Measurements from ENCODE around the gene SRPX2. TPM values are rescaled to one million over a fixed set of nuclear protein-coding genes. Genes with fewer than 3 reads are reported as not detected.

The SRPX2 gene
- total RNA-seq, 2 donors from 2014 or later = 4.4 to 5.8 TPM

- Histone ChIP-seq H3K36me3 (no peaks in the 10 kb centered on the region), H3K4me1 (no peaks in the 10 kb centered on the region), H3K27me3 (no peaks in the 10 kb centered on the region), H3K9me3 (no peaks in the 10 kb centered on the region), H3K27ac (no peak overlapping the region), H3K9ac (ENCODE audit: low read depth in 2 of 2, low read length in 2 of 2) (no peak overlapping the region), H3K4me3 (no peak overlapping the region)
- TF ChIP-seq CTCF (IDR thresholded peaks at IDR 0.05) = no peak
- no peak for DNase-seq
- intact Hi-C loops (cut with DNase I) = no loop called here
Measured at GRCh38 chrX:100643212-100643611, 787 bp upstream of the SRPX2 start.

GRCh38 chrX:100645106-100645505 lies 1.1 kb downstream of the SRPX2 start:
- Histone ChIP-seq H3K9me3 (no peaks in the 10 kb centered on the region), H3K4me3 (no peak overlapping the region), H3K4me1 (peaks cover 3% of the 10 kb centered on the region), H3K36me3 (no peaks in the 10 kb centered on the region), H3K27me3 (no peaks in the 10 kb centered on the region), H3K27ac (no peak overlapping the region), H3K9ac (ENCODE audit: low read depth in 2 of 2, low read length in 2 of 2) (no peak overlapping the region)
- no peak for DNase-seq
- no peak for TF ChIP-seq CTCF (IDR thresholded peaks at IDR 0.05)
- intact Hi-C loops (cut with DNase I) = no loop called here

GRCh38 chrX:100647095-100647494 lies 3.1 kb downstream of the SRPX2 start:
- intact Hi-C loops (cut with DNase I) = no loop called here
- DNase-seq = no peak

GRCh38 chrX:100647739-100648138 lies 3.7 kb downstream of the SRPX2 start:
- Histone ChIP-seq H3K4me1 (peaks cover 8% of the 10 kb centered on the region), H3K36me3 (no peaks in the 10 kb centered on the region)

More at GRCh38 chrX:100647095-100647494, 3.1 kb downstream of the SRPX2 start:
- TF ChIP-seq CTCF (IDR thresholded peaks at IDR 0.05) = no peak
- Histone ChIP-seq H3K27me3 (no peaks in the 10 kb centered on the region), H3K9me3 (no peaks in the 10 kb centered on the region), H3K9ac (ENCODE audit: low read depth in 2 of 2, low read length in 2 of 2) (no peak overlapping the region), H3K27ac (peak overlapping the region; percentile 90), H3K4me3 (no peak overlapping the region), H3K4me1 (peaks cover 8% of the 10 kb centered on the region), H3K36me3 (no peaks in the 10 kb centered on the region)

GRCh38 chrX:100648458-100649417 lies 4.7 kb downstream of the SRPX2 start:
- no peak overlapping the region for H3K4me3 ChIP-seq
- H3K36me3 ChIP-seq = no peaks in the 10 kb centered on the region
- H3K4me1 ChIP-seq = peaks cover 8% of the 10 kb centered on the region
- no peaks in the 10 kb centered on the region for H3K27me3 ChIP-seq
- TF ChIP-seq CTCF (IDR thresholded peaks at IDR 0.05) = no peak
- peak overlapping the region in 1 of 2 donors; percentile 30 for H3K9ac ChIP-seq (ENCODE audit: low read depth in 2 of 2, low read length in 2 of 2)
- intact Hi-C loops (cut with DNase I) = no loop called here
- no peaks in the 10 kb centered on the region for H3K9me3 ChIP-seq
- H3K27ac ChIP-seq = peak overlapping the region; percentile 90
- DNase-seq = peak; percentile 35

More at GRCh38 chrX:100647739-100648138, 3.7 kb downstream of the SRPX2 start:
- peak overlapping the region; percentile 90 for H3K27ac ChIP-seq
- H3K9ac ChIP-seq (ENCODE audit: low read depth in 2 of 2, low read length in 2 of 2) = no peak overlapping the region
- no peak overlapping the region for H3K4me3 ChIP-seq
- H3K27me3 ChIP-seq = no peaks in the 10 kb centered on the region
- no peak for TF ChIP-seq CTCF (IDR thresholded peaks at IDR 0.05)
- H3K9me3 ChIP-seq = no peaks in the 10 kb centered on the region
- intact Hi-C loops (cut with DNase I) = no loop called here
- DNase-seq = no peak

All from colonic mucosa (tissue), 4 donors.